Raji (cell line): Measurements from ENCODE around the gene CCL23.

Experiments
- POLR2A ChIP-seq: IDR thresholded peaks from 2 replicates; pipeline ENCODE4 v1.6.1; 2011; ENCODE audit warnings: low read depth, low read length, control low read depth; ENCODE audit not compliant: insufficient read depth

The CCL23 gene

GRCh38 chr17:35984140-35984539, 33.6 kb downstream of the CCL23 start:
- TF ChIP-seq POLR2A = no peak

- no peak for TF ChIP-seq POLR2A
These were observed 35.2 kb downstream of the CCL23 start for GRCh38 chr17:35982409-35983191.

GRCh38 chr17:35981908-35982330, 35.9 kb downstream of the CCL23 start:
- TF ChIP-seq POLR2A = no peak

- TF ChIP-seq POLR2A = no peak
These were observed 36.5 kb downstream of the CCL23 start, which contains the start of gene CCL16 for GRCh38 chr17:35981246-35981645. Gene CCL16, minus strand, starts transcription at chr17:35981497. Its CDS starts 77 bp downstream, at chr17:35981420.

- TF ChIP-seq POLR2A = no peak
These were observed 39.4 kb downstream of the CCL23 start for GRCh38 chr17:35978346-35978745.

GRCh38 chr17:35977509-35977908, 40.3 kb downstream of the CCL23 start:
- TF ChIP-seq POLR2A = no peak

GRCh38 chr17:35973333-35974260, 44.2 kb downstream of the CCL23 start:
- TF ChIP-seq POLR2A = no peak

- TF ChIP-seq POLR2A = no peak
These were observed 44.8 kb downstream of the CCL23 start for GRCh38 chr17:35972945-35973332.

- no peak for TF ChIP-seq POLR2A
These were observed 45.2 kb downstream of the CCL23 start for GRCh38 chr17:35972535-35972934.

GRCh38 chr17:35972066-35972465, 45.7 kb downstream of the CCL23 start:
- TF ChIP-seq POLR2A = no peak

- no peak for TF ChIP-seq POLR2A
These were observed 48.0 kb downstream of the CCL23 start for GRCh38 chr17:35969558-35970380.

- TF ChIP-seq POLR2A = no peak
These were observed 49.2 kb downstream of the CCL23 start for GRCh38 chr17:35968520-35969054.

GRCh38 chr17:35965272-35965671, 52.5 kb downstream of the CCL23 start:
- TF ChIP-seq POLR2A = no peak

GRCh38 chr17:35963663-35964062, 54.1 kb downstream of the CCL23 start:
- TF ChIP-seq POLR2A = no peak
